GM18519 (cell line): ENCODE results near the gene MSL3B.
"Not testable (repeated sequence)": the region's sequence is repeated elsewhere in the genome, so short reads cannot be mapped to it uniquely, and the experiment has no call there.

Experiments used
- ATAC-seq: cut with Tn5 transposase; IDR thresholded peaks from one replicate; pipeline ENCODE4 v1.9.1; 2021; ENCODE audit warnings: mild to moderate bottlenecking, moderate library complexity; ENCODE audit not compliant: unreplicated experiment, low FRiP score

Gene MSL3B

DNA sequence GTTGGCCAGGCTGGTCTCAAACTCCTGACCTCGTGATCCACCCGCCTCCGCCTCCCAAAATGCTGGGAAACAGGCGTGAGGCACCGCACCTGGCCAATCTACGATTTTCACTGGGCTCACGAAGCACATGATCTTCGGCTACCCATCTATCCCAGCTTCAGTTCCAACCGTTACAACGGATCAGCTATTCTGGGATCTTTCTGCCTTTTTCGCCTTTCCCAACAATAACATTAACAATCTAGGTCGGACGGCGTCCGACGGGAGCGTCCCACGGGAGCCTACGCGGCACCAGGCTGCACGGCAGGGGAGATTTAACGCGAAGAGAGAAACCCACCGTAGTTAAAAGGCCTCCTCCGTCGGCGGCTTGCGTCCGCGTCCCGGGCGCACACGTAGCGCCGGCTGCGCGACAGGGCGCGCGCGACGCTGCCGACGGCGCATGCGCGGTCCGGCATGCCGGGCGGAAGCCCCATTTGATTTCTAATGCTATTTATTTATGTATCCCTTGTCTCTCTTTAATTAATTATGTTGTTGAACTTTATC, at the start of gene MSL3B:
Gene MSL3B, minus strand, starts transcription at position 394 of the 540 bp plus-strand sequence.
- no peak for ATAC-seq

DNA sequence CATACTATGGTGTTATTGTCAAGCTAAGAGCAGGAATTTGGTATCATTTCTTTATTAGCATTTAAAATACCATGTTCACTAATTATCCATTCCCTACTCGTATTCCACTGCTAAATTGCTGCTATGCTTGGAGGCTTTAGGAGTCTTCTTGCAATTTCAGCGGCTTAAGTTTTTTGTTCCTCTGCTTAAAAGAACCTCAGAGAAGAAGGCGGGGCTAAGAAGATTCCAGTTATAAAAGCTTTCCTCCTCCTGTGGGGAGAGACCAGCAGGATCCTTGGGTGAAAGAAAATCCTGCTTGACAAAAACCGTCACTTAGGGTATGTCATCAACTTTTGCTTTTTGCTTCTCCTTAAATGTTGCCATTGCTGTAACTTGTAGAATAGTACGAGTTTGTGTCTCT, 48.9 kb upstream of the MSL3B start, which contains the start of gene TRPM8:
Gene TRPM8, plus strand, starts transcription at position 258 of the 400 bp plus-strand sequence. CDS start 9,165 bp downstream, outside the sequence.
- no peak for ATAC-seq

DNA sequence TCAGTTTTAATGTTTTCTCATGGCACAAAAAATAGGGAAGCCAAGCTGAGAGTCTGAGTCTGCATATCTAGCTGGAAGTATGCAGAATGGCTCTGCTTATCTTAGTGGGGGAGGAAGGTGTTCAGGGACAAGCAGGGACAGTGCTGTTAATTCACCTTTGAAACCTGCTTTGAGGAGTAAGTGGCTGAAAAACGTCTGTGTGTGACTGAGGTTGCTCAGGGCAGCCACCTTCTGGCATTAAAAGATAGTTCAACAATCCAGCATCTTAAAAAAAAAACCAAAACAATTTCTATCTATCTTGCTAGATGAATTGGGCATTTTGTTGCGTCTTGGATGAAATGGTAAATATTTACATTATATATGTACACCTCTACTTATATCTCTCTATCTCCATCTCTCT, 46.9 kb upstream of the MSL3B start:
- no peak for ATAC-seq

DNA sequence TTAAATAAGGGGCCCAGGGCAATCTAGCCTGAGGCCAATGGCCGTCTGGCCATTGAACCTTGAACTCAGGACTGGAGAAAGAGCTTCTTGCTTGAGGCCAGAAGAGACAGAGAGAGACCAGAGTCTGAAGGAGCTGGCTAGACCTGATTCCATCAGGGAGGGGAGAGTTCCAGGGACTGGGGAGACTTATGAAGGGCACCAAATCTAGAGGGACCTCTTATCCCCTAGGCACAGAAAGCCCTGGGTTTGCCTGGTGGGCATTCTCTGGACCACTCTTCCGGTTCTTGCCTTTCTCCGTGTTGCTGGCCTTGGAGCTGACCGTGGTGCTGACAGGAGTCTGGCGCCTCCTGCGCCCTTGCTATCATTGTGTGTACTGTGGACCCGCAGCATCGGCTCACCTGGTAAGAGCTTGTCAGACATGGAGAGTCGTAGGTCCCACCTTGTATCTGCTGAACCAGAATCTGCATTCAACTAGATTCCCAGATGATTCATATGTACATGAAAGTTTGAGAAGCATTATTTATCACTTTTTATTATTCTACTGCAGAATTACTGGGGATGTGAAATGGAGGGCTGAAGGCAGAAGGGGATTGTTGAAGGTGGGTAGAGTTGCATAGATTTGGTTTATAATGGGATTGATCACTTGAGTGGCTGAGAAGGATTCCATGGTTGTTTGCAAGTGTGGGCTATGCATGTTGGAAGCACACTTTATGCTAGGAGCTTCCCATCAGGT, 44.7 kb upstream of the MSL3B start:
- no peak for ATAC-seq

DNA sequence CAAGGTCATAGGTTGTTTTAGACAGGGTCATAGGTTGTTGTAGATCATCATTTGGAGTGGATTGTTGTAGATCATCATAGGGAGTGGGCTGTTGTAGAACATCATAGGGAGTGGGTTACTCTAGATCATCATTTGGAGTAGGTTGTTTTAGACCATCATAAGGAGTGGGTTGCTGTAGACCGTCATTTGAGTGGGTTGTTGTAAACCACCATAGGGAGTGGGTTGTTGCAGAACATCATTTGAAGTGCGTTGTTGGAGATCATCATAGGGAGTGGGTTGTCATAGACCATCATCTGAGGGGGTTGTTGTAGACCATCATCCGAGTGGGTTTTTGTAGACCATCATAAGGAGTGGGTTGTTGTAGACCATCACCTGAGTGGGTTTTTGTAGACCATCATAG, 39.4 kb upstream of the MSL3B start:
- ATAC-seq, result no peak

DNA sequence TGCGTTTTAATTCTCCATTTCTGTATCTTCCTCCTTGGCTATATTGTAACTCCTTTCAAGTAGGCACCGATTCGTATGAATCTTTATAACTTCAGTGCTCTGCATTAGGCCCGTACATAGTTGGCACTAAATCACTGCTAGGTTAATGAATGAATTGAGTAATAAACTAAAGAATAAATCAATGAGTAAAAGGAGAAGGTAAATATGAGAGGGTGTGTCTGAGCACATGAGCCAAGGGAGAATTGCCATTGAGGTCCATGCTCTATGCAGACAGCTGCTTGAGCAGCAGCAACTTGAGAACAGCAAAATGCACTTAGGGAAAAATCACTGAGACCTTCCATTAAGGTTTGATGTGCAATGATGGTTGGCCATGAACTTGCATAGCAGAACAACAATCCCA, 37.8 kb upstream of the MSL3B start:
- no peak for ATAC-seq

DNA sequence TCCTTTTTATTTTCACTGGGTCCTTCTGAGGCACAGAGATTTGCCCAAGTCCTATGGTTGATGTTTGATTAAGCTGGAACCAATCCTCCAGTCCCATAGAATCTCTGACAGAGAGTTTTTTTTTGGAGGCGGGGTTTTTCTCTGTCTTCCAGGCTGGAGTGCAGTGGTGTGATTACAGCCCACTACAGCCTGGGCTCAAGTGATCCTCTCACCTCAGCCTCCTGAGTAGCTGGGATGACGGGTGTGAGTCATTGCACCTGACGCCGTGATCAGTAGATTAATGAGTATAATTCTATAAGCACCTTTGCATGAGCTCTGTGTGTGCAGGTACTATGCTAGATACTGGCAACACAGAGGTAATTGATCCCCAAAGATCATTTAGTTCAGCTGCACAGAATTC, 33.7 kb upstream of the MSL3B start:
- ATAC-seq, result no peak

DNA sequence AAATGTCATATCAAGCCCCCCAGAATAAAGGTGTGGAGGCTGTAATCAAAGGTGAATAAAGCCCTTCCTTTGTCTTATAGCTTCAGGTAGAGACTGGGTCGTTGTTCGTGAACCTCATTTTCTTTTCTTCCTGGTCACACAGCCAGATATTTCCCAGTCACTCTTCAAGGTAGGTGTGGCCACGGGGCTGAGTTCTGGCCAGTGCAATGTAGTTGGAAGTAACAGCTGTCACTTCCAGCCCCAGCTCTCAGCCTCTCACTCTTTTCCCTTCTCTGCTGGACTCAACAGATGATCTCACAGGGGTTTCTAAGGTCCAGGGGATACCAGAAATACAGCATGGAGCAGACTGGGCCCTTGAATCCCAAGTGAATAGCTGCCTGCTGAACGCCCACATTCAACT, 33.2 kb upstream of the MSL3B start:
- ATAC-seq, result no peak

DNA sequence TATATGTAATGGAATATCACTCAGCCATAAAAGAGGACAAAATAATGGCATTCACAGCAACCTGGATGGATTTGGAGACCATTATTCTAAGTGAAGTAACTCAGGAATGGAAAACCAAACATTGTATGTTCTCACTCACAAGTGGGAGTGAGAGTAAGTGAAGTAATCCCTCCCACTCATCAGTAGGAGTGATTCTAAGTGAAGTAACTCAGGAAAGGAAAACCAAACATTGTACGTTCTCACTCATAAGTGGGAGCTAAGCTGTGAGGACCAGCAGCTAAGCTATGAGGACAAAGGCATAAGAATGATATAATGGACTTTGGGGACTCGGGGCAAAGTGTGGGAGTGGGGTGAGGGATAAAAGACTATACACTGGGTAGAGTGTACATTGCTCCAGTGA, 28.1 kb upstream of the MSL3B start:
- ATAC-seq, result not testable (repeated sequence)

DNA sequence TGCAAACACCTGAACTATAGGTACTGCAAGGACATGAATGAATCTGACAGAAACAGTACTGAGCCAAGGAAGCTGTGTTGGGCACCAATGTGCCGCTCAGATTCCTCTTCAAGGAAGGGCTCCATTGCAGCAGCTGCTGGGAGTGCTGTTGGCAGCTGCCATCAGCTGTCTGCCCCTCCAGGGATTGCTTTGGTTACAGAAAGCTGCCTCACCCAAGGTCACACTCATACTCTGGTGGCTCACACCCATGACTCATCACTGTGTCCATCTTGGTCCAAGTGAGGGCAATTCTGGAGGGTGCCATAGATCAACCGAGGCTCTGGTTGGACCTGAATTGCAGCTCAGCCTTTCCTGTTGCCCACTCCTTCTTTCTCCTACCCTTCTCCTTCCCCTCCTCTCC, 24.6 kb upstream of the MSL3B start:
- no peak for ATAC-seq

DNA sequence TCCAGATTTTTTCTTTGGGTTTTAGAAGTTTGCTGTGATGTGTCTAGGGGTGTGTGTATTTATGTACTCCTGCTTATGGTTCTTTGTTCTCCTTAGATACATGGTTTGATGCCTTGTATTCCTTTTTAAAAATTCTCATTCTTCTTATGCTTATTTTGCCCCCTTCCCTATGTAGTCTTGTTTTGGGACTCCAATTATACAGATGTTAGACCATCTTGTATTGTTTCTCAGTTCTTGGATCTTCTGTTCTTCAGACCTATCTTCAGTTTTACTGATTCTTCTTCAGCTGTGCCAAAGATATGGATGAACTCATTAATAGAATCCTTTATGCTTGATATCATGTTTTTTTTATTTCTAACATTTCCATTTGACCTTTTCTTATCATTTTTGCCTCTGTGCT, 14.2 kb upstream of the MSL3B start:
- ATAC-seq, result no peak

DNA sequence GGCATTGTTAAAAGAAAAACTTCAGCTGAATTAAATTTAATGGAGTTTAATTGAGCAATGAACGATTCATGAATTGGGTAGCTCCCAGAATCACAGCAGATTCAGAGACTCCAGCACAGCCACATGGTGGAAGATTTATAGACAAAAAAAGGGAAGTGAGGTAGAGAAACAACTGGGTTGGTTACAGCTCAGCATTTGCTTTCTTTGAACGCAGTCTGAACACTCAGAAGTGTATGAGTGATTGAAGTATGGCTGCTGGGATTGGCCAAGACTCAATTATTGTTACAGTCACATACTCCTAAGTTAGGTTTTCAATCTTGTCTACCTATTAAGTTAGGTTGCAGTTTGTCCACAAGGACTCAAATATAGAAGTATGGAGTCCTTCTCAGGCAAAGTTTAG, 3.9 kb upstream of the MSL3B start:
- ATAC-seq, result not testable (repeated sequence)

DNA sequence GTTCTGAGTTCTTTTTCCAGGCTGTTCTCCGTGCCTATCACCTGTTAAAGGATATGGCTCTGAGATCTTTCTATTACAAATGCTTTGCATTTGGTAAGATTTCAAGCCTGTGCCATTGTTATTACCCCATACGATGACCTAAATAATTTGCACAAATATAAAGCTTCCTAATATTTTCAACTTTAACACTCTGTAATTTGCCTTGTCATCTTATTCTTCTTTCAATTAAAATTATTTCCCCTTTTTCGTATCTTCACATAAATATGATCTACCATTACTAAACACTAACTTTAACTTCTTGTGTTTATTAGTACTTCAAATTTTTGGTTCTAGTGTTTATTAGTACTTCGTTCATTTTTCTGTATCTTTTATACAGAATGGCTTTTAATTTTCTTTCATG, 3.2 kb upstream of the MSL3B start:
- ATAC-seq, result no peak

DNA sequence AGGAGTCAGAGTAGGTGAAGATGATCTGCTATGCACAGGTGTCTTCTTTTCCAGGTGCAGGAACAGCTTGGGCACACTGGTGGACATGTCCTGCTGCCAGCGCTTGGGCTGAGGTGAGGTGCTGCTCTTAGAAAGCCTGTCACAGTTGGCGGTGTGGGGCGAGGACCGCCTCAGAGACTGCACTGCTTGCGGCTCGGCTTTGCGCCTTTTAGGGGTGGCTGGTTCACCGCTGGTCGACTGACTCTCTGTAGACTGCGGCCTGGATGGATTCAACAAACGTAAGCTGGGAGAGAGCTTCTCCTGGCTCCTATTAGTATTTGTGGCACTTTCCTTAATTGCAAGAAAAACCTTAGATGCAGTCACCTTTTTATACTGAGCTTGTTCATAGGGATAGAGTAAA, 1.7 kb downstream of the MSL3B start:
- ATAC-seq, result no peak

DNA sequence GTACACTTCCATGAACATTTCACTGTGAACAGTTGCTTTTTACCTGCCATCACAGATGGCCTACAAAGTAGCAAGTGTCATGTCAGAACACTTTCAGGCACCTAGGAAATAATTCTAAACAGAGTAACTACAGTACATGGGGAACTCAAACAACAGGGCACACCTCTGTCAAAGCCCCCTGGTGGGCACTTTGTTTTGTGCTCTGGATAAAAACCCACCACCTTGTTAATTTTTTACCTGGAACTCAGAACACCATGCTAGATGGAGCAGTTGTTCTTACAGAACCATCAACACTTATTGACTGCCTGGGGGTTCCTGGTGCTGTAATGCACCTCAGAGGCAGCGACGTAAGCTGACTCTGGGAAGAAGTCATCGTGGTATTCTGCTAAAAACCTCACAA, 2.3 kb downstream of the MSL3B start:
- no peak for ATAC-seq

DNA sequence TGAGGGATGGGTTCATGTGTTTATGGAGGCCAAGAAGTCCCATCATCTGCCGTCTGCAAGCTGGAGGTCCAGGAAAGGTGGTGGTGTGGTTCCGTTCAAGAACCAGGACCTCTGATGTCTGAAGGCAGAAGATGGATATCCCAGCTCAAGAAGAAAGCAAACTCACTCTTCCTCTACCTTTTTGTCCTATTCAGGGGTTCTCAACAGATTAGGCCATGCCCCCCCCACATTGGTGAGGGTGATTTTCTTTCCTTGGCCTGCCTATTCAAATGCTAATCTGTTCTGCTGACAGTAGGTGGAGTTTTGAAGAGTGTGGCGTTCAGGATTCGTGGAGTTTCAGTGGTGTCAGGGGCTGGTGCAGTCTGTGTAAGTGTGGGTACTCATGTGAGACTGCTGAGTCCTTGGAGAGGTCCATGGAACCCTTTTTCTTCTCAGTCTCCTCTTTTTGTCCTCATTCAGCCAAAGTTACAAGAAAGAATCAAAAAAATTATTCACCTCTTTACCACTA, 5.9 kb downstream of the MSL3B start:
- no peak for ATAC-seq

DNA sequence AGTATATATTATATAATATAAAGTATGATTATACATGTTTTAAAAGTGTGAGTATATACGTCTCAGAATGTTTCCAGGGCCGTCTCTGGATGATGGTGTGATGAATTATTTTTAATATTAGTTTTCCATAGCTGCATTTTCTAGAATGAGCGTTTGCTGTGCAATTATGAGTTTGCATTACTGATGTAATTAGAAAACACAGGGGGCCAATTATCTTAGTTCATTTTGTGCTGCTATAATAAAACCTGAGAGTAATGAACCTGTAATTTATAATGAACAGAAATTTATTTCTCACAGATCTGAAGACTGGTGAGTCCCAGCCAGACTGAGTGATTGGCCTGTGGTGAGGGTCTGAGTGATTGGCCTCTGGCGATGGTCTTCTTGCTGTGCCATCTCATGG, 9.9 kb downstream of the MSL3B start:
- no peak for ATAC-seq

DNA sequence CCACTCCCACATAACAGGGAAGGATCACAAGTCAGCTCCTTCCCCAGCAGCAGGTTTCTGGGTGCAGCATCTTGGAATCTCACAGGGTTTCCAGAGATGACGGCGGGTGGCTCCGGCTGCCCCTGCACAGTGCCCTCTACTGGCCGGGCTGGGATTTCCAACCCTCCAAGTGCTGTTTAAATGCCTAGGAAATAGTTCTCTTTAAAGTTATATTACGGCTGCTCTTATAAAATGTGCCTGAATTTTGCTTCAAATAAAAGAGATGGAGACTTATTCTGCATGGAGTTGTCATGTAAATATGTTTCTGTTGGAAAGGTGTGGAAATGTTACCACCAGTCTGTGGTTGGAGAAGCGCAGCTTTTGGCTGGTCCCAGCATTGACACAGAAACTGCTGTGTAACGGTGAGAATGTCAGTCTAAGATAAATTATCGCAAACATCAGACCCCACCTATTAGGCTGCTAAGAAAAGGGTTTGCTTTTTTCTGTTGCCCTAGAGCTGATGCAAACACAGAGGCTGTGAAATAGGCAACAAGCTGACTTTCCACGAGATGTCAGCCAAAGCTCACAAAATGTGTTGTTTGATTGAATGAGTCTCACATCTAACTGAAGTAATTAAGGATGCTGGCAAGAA, 10.6 kb downstream of the MSL3B start:
- no peak for ATAC-seq

DNA sequence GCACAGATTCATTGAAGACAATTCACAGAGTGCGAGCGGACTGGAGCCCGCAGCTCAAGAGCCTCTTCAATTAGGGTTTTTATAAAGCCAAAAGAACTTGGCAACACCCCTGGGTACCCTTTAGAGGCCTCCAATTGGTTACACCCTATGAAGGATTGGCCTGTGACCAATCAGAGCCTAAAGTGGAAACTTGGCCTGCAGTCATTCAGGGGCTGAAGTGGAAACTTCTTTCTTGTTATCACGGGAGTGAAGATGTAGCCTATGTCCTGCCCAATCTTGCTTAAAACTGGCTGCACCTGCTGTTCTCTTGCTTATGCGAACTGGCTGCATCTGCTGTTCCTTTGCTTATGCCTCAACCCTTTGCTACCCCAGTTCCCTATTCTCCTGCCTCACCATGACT, 12.0 kb downstream of the MSL3B start:
- no peak for ATAC-seq

DNA sequence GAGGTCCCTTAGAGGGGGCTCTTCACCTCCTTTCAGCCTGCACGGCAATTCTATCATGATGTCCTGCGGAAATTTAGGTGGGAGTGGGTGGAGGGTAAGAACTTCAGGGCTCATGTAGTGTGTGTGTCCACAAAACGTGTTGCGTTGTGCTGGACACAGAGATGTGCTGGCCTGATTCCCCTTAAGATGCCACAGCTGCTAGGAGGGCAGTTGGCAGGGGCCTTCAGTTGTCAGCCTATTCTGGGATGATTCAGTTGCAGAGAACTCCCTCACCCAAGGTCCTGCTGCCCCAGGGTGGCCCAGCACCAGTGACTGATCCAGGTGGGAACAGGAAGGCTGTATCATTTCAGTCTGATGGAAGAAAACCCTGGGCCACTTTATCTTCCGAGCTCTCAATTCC, 12.8 kb downstream of the MSL3B start:
- ATAC-seq, result no peak

DNA sequence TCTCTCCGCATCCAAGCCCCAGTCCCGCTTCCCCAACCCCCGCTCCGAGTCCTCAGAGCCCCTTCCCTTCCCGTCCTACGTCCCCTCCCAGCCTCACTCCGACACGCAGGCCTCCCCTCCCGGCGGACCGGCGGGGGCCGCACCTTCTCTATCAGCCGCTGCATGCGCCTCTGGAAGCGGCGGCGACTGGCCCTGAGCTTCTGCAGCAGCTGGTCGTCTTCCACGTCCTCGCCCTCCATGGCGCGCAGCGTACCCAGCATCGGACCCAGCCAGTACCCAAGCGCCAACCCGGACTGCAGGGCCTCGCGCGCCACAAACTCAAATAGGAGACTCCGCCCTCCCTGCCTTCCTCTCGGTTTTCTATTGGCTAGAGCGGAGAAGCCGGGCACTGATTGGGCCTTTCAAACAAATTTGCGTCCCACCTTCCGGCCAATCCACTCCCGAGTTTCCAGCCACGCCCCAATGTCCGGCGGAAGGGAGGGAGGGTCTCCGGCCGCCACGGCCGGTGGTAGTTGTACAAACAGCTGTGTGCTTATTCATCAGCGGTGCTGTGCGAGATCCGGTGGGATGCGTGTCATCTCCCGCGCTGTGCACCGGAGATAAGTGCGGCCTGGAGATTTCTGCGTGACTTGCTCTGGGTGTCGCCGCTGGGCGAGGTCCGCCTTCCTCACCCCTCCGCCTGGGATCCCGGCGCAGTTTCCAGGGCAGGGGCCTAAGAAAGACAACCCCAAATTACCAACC, 13.8 kb downstream of the MSL3B start, which contains the start of gene HJURP:
Gene HJURP, minus strand, starts transcription at position 295 of the 741 bp plus-strand sequence. Its CDS starts 35 bp downstream, at position 260.
- ATAC-seq, result peak; percentile 88
